DMS53 treated with DMSO at 0.1 percent for 48 hours (cell line): ENCODE measurements around the gene MAGEL2.

Experiments
- DNase-seq: peaks from one replicate; lab custom pipeline; 2025; ENCODE audit not compliant: unreplicated experiment; lab: John Stamatoyannopoulos, UW

The MAGEL2 gene

GRCh38 chr15:23647421-23648370 is at the start of gene MAGEL2:
MAGEL2 (minus strand) TSS chr15:23647867; CDS start chr15:23647742, 125 bp downstream.
- DNase-seq: no peak

GRCh38 chr15:23695282-23695681 is 47.6 kb upstream of the MAGEL2 start:
- DNase-seq: no peak

GRCh38 chr15:23694592-23694991 is 46.9 kb upstream of the MAGEL2 start:
- DNase-seq: no peak

- no peak for DNase-seq
Observed at GRCh38 chr15:23690450-23690852, 42.8 kb upstream of the MAGEL2 start.

- DNase-seq: no peak
Observed at GRCh38 chr15:23690015-23690414, 42.3 kb upstream of the MAGEL2 start.

GRCh38 chr15:23687143-23687470 is 39.4 kb upstream of the MAGEL2 start, which contains the start of gene NDN:
NDN (minus strand) TSS chr15:23687305; CDS start chr15:23687217, 88 bp downstream.
- DNase-seq: no peak

- no peak for DNase-seq
Observed at GRCh38 chr15:23686466-23687142, 38.9 kb upstream of the MAGEL2 start.

- no peak for DNase-seq
Observed at GRCh38 chr15:23671481-23671880, 23.8 kb upstream of the MAGEL2 start.

GRCh38 chr15:23670970-23671369 is 23.3 kb upstream of the MAGEL2 start:
- DNase-seq: no peak

GRCh38 chr15:23663232-23663631 is 15.6 kb upstream of the MAGEL2 start:
- DNase-seq: no peak

GRCh38 chr15:23648920-23649515 is 1.4 kb upstream of the MAGEL2 start:
- no peak for DNase-seq

- no peak for DNase-seq
Observed at GRCh38 chr15:23647001-23647295, 719 bp downstream of the MAGEL2 start.

GRCh38 chr15:23646165-23647000 is 1.3 kb downstream of the MAGEL2 start:
- no peak for DNase-seq

- DNase-seq: no peak
Observed at GRCh38 chr15:23645371-23646164, 2.1 kb downstream of the MAGEL2 start.

- no peak for DNase-seq
Observed at GRCh38 chr15:23644829-23645228, 2.8 kb downstream of the MAGEL2 start.

GRCh38 chr15:23642413-23643044 is 5.1 kb downstream of the MAGEL2 start:
- peak; percentile 23 for DNase-seq

- DNase-seq: no peak
Observed at GRCh38 chr15:23634181-23634580, 13.5 kb downstream of the MAGEL2 start.

- DNase-seq: no peak
Observed at GRCh38 chr15:23629234-23629805, 18.3 kb downstream of the MAGEL2 start.

- no peak for DNase-seq
Observed at GRCh38 chr15:23628612-23629233, 18.9 kb downstream of the MAGEL2 start.
